ENCODE data around the gene CYBA. TPM values are rescaled to one million over a fixed set of nuclear protein-coding genes. Genes with fewer than 3 reads are reported as not detected.

Gene CYBA
- total RNA-seq, 1 donor from 2014 or later: 77.4 TPM

Other genes starting within 250 kb of the CYBA start
- gene ZFPM1, start 197.8 kb downstream of the CYBA start, total RNA-seq: 0.69 TPM
- 13.6 TPM for gene ZC3H18, start 80.7 kb downstream of the CYBA start, total RNA-seq
- gene IL17C, start 12.5 kb downstream of the CYBA start, total RNA-seq: 0.39 TPM
- 39.9 TPM for gene MVD, start 12.0 kb upstream of the CYBA start, total RNA-seq
- gene SNAI3, start 35.5 kb upstream of the CYBA start, total RNA-seq: 0.79 TPM
- 9.7 TPM for gene RNF166, start 55.4 kb upstream of the CYBA start, total RNA-seq
- gene CTU2, start 55.5 kb upstream of the CYBA start, total RNA-seq: 5.5 TPM
- 84.4 TPM for gene PIEZO1, start 134.2 kb upstream of the CYBA start, total RNA-seq
- 7.9 TPM for gene CDT1, start 152.7 kb upstream of the CYBA start, total RNA-seq
- gene APRT, start 160.9 kb upstream of the CYBA start, total RNA-seq: 31.4 TPM
- 18.1 TPM for gene GALNS, start 205.9 kb upstream of the CYBA start, total RNA-seq
- 18.5 TPM for gene TRAPPC2L, start 206.1 kb upstream of the CYBA start, total RNA-seq
- gene PABPN1L, start 215.6 kb upstream of the CYBA start, total RNA-seq: not detected

Data from skin of body (tissue), 1 donor.